Measurements from ENCODE around the gene DNAI1.

Gene DNAI1

DNA sequence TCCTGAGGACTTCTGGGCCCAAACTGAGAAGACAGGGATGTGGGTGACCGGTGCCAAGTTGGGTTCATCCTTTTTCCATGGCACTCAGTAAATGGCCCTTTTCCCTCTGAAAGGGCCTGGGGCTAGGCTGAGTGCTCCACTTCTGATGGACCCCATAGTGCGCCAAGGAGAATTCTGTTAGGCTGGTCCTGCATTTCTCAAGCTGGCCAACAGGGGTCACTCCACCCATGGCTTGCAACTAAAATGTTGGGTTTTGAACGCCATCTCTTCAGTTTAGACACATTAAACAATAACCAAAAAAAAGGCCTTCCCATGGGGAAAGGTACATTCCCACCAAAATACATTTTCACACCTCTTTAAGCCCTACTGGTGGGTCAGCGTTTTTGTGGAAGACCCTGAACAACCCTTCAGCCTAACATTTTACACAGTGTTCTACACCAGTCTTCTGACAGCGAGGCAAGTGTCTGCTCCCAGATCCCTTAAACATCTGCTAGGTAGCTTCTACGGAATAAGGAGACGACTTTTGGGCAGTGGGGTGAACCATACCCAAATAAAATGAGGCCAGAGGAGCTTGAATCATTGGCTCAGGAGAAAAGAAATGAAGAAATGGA is 103.6 kb downstream of the DNAI1 start:
- H3K4me3 ChIP-seq (ENCODE audit: low read depth, low read length), result no peak overlapping the region
- DNase-seq (ENCODE audit: low read depth, low spot score), result no peak
- in situ Hi-C loops (cut with HindIII; ENCODE audit: low sequenced_read_pairs), result no loop called here
- TF ChIP-seq, protein P1, sequence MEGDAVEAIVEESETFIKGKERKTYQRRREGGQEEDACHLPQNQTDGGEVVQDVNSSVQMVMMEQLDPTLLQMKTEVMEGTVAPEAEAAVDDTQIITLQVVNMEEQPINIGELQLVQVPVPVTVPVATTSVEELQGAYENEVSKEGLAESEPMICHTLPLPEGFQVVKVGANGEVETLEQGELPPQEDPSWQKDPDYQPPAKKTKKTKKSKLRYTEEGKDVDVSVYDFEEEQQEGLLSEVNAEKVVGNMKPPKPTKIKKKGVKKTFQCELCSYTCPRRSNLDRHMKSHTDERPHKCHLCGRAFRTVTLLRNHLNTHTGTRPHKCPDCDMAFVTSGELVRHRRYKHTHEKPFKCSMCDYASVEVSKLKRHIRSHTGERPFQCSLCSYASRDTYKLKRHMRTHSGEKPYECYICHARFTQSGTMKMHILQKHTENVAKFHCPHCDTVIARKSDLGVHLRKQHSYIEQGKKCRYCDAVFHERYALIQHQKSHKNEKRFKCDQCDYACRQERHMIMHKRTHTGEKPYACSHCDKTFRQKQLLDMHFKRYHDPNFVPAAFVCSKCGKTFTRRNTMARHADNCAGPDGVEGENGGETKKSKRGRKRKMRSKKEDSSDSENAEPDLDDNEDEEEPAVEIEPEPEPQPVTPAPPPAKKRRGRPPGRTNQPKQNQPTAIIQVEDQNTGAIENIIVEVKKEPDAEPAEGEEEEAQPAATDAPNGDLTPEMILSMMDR (IDR thresholded peaks at IDR 0.05; ENCODE audit: low read depth, low read length), result peak; percentile 56

DNA sequence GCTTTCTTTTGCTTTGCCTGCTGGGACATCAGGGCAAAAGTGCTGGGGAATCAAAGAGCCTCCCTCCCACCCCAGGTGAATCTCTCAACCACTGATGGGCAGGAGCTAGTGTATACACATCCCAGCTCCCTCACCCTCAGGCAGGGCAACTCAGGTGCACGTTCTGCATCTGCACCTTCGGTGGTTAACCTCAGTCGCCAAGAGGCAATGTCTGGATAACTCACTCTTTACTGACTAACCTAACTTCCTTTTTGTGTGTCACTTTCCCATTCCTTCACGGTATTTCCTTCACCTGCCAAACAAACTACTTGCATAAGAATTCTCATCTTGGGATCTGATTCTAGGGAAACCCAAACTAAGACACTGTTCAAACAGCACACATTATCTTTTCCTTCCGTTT is 104.7 kb downstream of the DNAI1 start:
- in situ Hi-C loops (cut with HindIII; ENCODE audit: low sequenced_read_pairs), result no loop called here
- no peak for DNase-seq (ENCODE audit: low read depth, low spot score)
- no peak overlapping the region for H3K4me3 ChIP-seq (ENCODE audit: low read depth, low read length)
- TF ChIP-seq, protein P1 (IDR thresholded peaks at IDR 0.05; ENCODE audit: low read depth, low read length), result no peak

DNA sequence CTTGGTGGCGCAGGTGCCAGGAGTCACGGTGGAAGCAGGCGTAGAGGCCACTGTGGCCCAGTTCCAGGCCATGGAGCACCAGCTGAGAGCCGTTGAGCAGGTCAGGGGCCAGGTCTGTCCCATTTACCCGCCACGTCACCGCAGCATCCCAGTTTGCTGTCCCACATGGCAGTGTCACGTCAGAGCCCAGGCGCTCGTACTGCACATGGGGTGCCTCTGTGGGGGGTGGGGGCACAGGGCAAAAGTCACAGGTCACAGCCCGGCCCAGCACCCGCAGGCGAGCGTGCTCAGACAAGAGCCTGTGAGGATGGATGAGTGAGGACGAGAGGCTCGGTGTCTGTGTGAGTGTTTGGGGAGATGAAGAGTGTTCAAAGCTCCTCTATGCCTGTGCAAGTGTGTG is 106.0 kb downstream of the DNAI1 start:
- no peak overlapping the region for H3K4me3 ChIP-seq (ENCODE audit: low read depth, low read length)
- no peak for DNase-seq (ENCODE audit: low read depth, low spot score)
- TF ChIP-seq, protein P1 (IDR thresholded peaks at IDR 0.05; ENCODE audit: low read depth, low read length), result no peak
- in situ Hi-C loops (cut with HindIII; ENCODE audit: low sequenced_read_pairs), result no loop called here

DNA sequence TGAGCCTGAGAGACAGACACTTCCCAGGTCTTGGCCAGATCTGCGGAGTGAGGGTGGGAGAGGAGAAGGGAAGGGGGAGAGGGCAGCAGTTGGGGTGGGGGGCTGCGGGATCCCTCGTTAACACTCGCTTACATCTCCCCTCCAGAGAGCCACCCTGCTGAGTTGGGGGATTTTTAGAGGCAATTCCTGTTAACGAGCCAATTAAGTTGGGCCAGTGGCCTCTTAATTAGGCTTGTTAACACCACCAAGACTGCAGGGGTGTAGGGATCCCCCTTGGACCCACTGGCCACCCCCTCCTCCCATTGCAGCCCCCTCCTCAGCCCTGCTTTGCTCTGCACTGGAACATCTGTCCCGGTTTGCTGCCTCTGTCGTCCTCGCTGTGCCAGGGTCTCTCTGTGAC is 107.3 kb downstream of the DNAI1 start:
- no peak for DNase-seq (ENCODE audit: low read depth, low spot score)
- in situ Hi-C loops (cut with HindIII; ENCODE audit: low sequenced_read_pairs), result no loop called here
- H3K4me3 ChIP-seq (ENCODE audit: low read depth, low read length), result no peak overlapping the region
- TF ChIP-seq, protein P1 (IDR thresholded peaks at IDR 0.05; ENCODE audit: low read depth, low read length), result no peak

DNA sequence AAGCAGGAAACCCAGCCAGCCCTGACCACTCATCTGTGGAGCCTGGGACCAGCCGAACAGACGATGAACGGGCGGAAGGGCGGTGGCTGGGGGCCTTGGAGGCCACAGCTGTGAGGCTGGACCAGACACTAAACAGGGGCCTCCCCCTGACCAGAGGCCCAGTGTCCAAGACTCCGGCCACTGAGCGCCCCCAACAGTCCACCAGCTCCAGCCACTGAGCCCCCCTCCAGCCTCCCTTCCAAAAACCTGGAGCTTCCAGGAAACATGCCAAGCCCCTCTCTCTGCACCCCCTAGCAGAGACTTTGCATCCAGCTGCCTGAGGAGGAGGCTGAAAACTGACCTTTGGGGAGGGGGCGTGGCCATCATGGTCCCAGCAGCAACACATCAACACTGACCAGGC is 107.7 kb downstream of the DNAI1 start:
- DNase-seq (ENCODE audit: low read depth, low spot score), result no peak
- H3K4me3 ChIP-seq (ENCODE audit: low read depth, low read length), result no peak overlapping the region
- TF ChIP-seq, protein P1 (IDR thresholded peaks at IDR 0.05; ENCODE audit: low read depth, low read length), result no peak
- in situ Hi-C loops (cut with HindIII; ENCODE audit: low sequenced_read_pairs), result no loop called here

DNA sequence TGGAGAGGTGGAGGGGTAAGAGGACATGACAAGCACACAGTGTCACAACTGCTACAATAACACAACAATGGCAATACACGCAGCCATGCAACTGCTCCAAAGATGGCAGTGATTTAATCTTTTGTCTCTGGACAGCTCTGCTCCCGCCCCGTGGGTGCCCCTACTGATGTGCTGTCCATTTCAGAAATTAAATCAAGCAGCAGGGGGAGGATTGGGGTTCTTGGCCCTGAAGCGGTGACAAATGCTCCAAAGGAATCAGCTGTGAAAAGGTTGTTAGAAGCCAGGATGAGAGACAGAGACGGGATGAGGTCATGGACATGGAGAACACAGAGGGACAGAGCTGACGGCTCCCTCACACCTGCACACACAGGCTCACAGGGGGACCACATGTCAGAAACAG is 108.4 kb downstream of the DNAI1 start:
- TF ChIP-seq, protein P1 (IDR thresholded peaks at IDR 0.05; ENCODE audit: low read depth, low read length), result no peak
- no peak for DNase-seq (ENCODE audit: low read depth, low spot score)
- no peak overlapping the region for H3K4me3 ChIP-seq (ENCODE audit: low read depth, low read length)
- in situ Hi-C loops (cut with HindIII; ENCODE audit: low sequenced_read_pairs), result no loop called here

DNA sequence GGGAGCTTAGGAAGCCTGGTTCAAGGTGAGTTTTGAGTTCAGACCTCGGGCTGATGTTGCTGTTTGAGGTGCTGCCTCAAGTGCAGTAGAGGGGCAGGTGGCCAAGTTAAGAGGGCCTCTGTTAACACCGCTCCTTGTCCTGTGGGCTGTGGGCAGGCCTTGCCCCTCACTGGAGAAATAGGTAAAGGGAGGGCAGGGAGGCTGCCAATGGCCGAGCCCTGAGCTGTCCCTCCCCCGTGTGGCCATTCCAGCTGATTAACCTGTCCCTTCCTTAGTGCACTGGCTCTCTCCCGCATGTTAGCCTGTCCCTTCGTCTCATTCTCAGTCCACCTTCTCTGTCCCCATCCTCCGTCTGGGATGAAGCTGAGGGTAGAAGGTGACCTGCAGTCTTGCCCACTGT is 109.5 kb downstream of the DNAI1 start:
- no peak overlapping the region for H3K4me3 ChIP-seq (ENCODE audit: low read depth, low read length)
- in situ Hi-C loops (cut with HindIII; ENCODE audit: low sequenced_read_pairs), result no loop called here
- no peak for DNase-seq (ENCODE audit: low read depth, low spot score)
- TF ChIP-seq, protein P1 (IDR thresholded peaks at IDR 0.05; ENCODE audit: low read depth, low read length), result no peak
